Kasumi-1 (cell line): Measurements from ENCODE around the gene TVP23A.
A peak's percentile ranks its signal among the peaks of the same experiment; 100 is the strongest.

ENCODE experiments used
- DNase-seq, 2 experiments: peaks; one replicate each; lab custom pipeline; 2025; lab: John Stamatoyannopoulos, UW

TVP23A gene

GRCh38 chr16:10817963-10818941 lies at the start of gene TVP23A:
Gene TVP23A (minus strand): TSS chr16:10818794. CDS start chr16:10818493, 301 bp downstream.
- no peak for DNase-seq

GRCh38 chr16:10868104-10868595 lies 49.6 kb upstream of the TVP23A start:
- DNase-seq: no peak

GRCh38 chr16:10867199-10867598 lies 48.6 kb upstream of the TVP23A start:
- no peak for DNase-seq

GRCh38 chr16:10865991-10866966 lies 47.7 kb upstream of the TVP23A start:
- no peak for DNase-seq

GRCh38 chr16:10862438-10862837 lies 43.8 kb upstream of the TVP23A start:
- DNase-seq: peak in 1 of 2 experiments; percentile 14

- no peak for DNase-seq
These were observed 41.1 kb upstream of the TVP23A start for GRCh38 chr16:10859658-10860057.

GRCh38 chr16:10859020-10859419 lies 40.4 kb upstream of the TVP23A start:
- DNase-seq: no peak

- no peak for DNase-seq
These were observed 39.6 kb upstream of the TVP23A start for GRCh38 chr16:10858203-10858602.

- DNase-seq: no peak
These were observed 37.4 kb upstream of the TVP23A start for GRCh38 chr16:10856042-10856441.

- DNase-seq: no peak
These were observed 34.4 kb upstream of the TVP23A start for GRCh38 chr16:10852948-10853347.

GRCh38 chr16:10852286-10852685 lies 33.7 kb upstream of the TVP23A start:
- DNase-seq: no peak

GRCh38 chr16:10851512-10851911 lies 32.9 kb upstream of the TVP23A start:
- DNase-seq: no peak

- no peak for DNase-seq
These were observed 31.9 kb upstream of the TVP23A start for GRCh38 chr16:10850478-10850850.

GRCh38 chr16:10849736-10850477 lies 31.3 kb upstream of the TVP23A start:
- DNase-seq: no peak

- DNase-seq: no peak
These were observed 28.6 kb upstream of the TVP23A start for GRCh38 chr16:10847176-10847575.

GRCh38 chr16:10846213-10846998 lies 27.8 kb upstream of the TVP23A start:
- DNase-seq: peak in 1 of 2 experiments; percentile 3

GRCh38 chr16:10840703-10841102 lies 22.1 kb upstream of the TVP23A start:
- no peak for DNase-seq

GRCh38 chr16:10839279-10839666 lies 20.7 kb upstream of the TVP23A start:
- DNase-seq: no peak

GRCh38 chr16:10838621-10839278 lies 20.2 kb upstream of the TVP23A start:
- DNase-seq: no peak

GRCh38 chr16:10836174-10836853 lies 17.7 kb upstream of the TVP23A start:
- DNase-seq: no peak
